ENCODE data around the gene MYOZ2. TPM values are rescaled to one million over a fixed set of nuclear protein-coding genes. Genes with fewer than 3 reads are reported as not detected.
A peak's percentile ranks its signal among the peaks of the same experiment; 100 is the strongest.

MYOZ2 gene
- total RNA-seq, 2 donors from 2014 or later = not detected

GRCh38 chr4:119204916-119205315, 69.3 kb downstream of the MYOZ2 start:
- no peak overlapping the region for H3K27ac Mint-ChIP-seq
- no peaks in the 10 kb centered on the region for H3K36me3 Mint-ChIP-seq (ENCODE audit: low read depth)
- no peak for ATAC-seq (replicated peaks)
- H3K4me3 Mint-ChIP-seq = no peak overlapping the region
- no peaks in the 10 kb centered on the region for H3K27me3 Mint-ChIP-seq
- peaks cover 5% of the 10 kb centered on the region for H3K9me3 Mint-ChIP-seq
- peaks cover 18% of the 10 kb centered on the region for H3K4me1 Mint-ChIP-seq

- Mint-ChIP-seq H3K27me3 (no peaks in the 10 kb centered on the region), H3K4me1 (peaks cover 20% of the 10 kb centered on the region), H3K9me3 (peaks cover 5% of the 10 kb centered on the region), H3K4me3 (no peak overlapping the region), H3K36me3 (ENCODE audit: low read depth) (no peaks in the 10 kb centered on the region), H3K27ac (no peak overlapping the region)
- no peak for ATAC-seq (replicated peaks)
Measured at GRCh38 chr4:119205690-119206089, 70.1 kb downstream of the MYOZ2 start.

- Mint-ChIP-seq H3K36me3 (ENCODE audit: low read depth) (no peaks in the 10 kb centered on the region), H3K27me3 (no peaks in the 10 kb centered on the region), H3K27ac (no peak overlapping the region), H3K9me3 (peaks cover 5% of the 10 kb centered on the region), H3K4me3 (no peak overlapping the region), H3K4me1 (peaks cover 25% of the 10 kb centered on the region)
- no peak for ATAC-seq (replicated peaks)
Measured at GRCh38 chr4:119206178-119206577, 70.5 kb downstream of the MYOZ2 start.

- ATAC-seq (replicated peaks) = no peak
- peaks cover 1% of the 10 kb centered on the region for H3K36me3 Mint-ChIP-seq (ENCODE audit: low read depth)
- H3K27me3 Mint-ChIP-seq = no peaks in the 10 kb centered on the region
- no peak overlapping the region for H3K27ac Mint-ChIP-seq
- peaks cover under 1% of the 10 kb centered on the region for H3K9me3 Mint-ChIP-seq
- H3K4me3 Mint-ChIP-seq = no peak overlapping the region
- peaks cover 26% of the 10 kb centered on the region for H3K4me1 Mint-ChIP-seq
Measured at GRCh38 chr4:119207051-119207450, 71.4 kb downstream of the MYOZ2 start.

- Mint-ChIP-seq H3K27me3 (no peaks in the 10 kb centered on the region), H3K4me1 (peaks cover 26% of the 10 kb centered on the region), H3K27ac (peak overlapping the region; percentile 77), H3K4me3 (peak overlapping the region; percentile 54), H3K9me3 (no peaks in the 10 kb centered on the region), H3K36me3 (ENCODE audit: low read depth) (peaks cover 13% of the 10 kb centered on the region)
- peak; percentile 54 for ATAC-seq (replicated peaks)
Measured at GRCh38 chr4:119209077-119209476, 73.4 kb downstream of the MYOZ2 start.

GRCh38 chr4:119209586-119209985, 74.0 kb downstream of the MYOZ2 start:
- peaks cover 13% of the 10 kb centered on the region for H3K36me3 Mint-ChIP-seq (ENCODE audit: low read depth)
- H3K4me1 Mint-ChIP-seq = peaks cover 26% of the 10 kb centered on the region
- H3K4me3 Mint-ChIP-seq = peak overlapping the region; percentile 54
- H3K27ac Mint-ChIP-seq = peak overlapping the region; percentile 77
- no peak for ATAC-seq (replicated peaks)
- no peaks in the 10 kb centered on the region for H3K27me3 Mint-ChIP-seq
- no peaks in the 10 kb centered on the region for H3K9me3 Mint-ChIP-seq

- Mint-ChIP-seq H3K27me3 (no peaks in the 10 kb centered on the region), H3K36me3 (ENCODE audit: low read depth) (peaks cover 13% of the 10 kb centered on the region), H3K27ac (peak overlapping the region; percentile 99), H3K9me3 (no peaks in the 10 kb centered on the region), H3K4me3 (peak overlapping the region; percentile 96), H3K4me1 (peaks cover 30% of the 10 kb centered on the region)
- no peak for ATAC-seq (replicated peaks)
Measured at GRCh38 chr4:119210775-119211174, 75.1 kb downstream of the MYOZ2 start.

GRCh38 chr4:119211867-119212233, 76.2 kb downstream of the MYOZ2 start:
- peak; percentile 8 for ATAC-seq (replicated peaks)
- peak overlapping the region; percentile 96 for H3K4me3 Mint-ChIP-seq
- peaks cover 23% of the 10 kb centered on the region for H3K36me3 Mint-ChIP-seq (ENCODE audit: low read depth)
- H3K4me1 Mint-ChIP-seq = peaks cover 30% of the 10 kb centered on the region
- H3K27ac Mint-ChIP-seq = peak overlapping the region; percentile 99
- no peaks in the 10 kb centered on the region for H3K9me3 Mint-ChIP-seq
- H3K27me3 Mint-ChIP-seq = no peaks in the 10 kb centered on the region

- Mint-ChIP-seq H3K4me1 (peaks cover 30% of the 10 kb centered on the region), H3K9me3 (no peaks in the 10 kb centered on the region), H3K27ac (peak within 1 kb of the TSS; percentile 99), H3K4me3 (peak within 1 kb of the TSS; percentile 96), H3K36me3 (ENCODE audit: low read depth) (peaks cover 28% of the 10 kb centered on the region), H3K27me3 (no peaks in the 10 kb centered on the region)
- peak; percentile 91 for ATAC-seq (replicated peaks)
Measured at GRCh38 chr4:119212234-119212963, 76.8 kb downstream of the MYOZ2 start, which contains the start of gene USP53. TSS of gene USP53 (plus strand) at chr4:119212713. CDS start at chr4:119239760, 27,047 bp downstream.

- peaks cover 34% of the 10 kb centered on the region for H3K4me1 Mint-ChIP-seq
Measured at GRCh38 chr4:119212964-119213606, 77.5 kb downstream of the MYOZ2 start.

GRCh38 chr4:119218093-119218492, 82.5 kb downstream of the MYOZ2 start:
- H3K4me3 Mint-ChIP-seq = no peak overlapping the region
- no peak for ATAC-seq (replicated peaks)
- H3K4me1 Mint-ChIP-seq = peaks cover 21% of the 10 kb centered on the region
- no peaks in the 10 kb centered on the region for H3K27me3 Mint-ChIP-seq
- H3K9me3 Mint-ChIP-seq = no peaks in the 10 kb centered on the region
- H3K27ac Mint-ChIP-seq = no peak overlapping the region
- peaks cover 62% of the 10 kb centered on the region for H3K36me3 Mint-ChIP-seq (ENCODE audit: low read depth)

More at GRCh38 chr4:119212964-119213606, 77.5 kb downstream of the MYOZ2 start:
- ATAC-seq (replicated peaks) = peak; percentile 66
- no peaks in the 10 kb centered on the region for H3K9me3 Mint-ChIP-seq
- H3K4me3 Mint-ChIP-seq = peak overlapping the region; percentile 96
- peaks cover 35% of the 10 kb centered on the region for H3K36me3 Mint-ChIP-seq (ENCODE audit: low read depth)
- no peaks in the 10 kb centered on the region for H3K27me3 Mint-ChIP-seq
- H3K27ac Mint-ChIP-seq = peak overlapping the region; percentile 99

GRCh38 chr4:119221412-119221811, 85.8 kb downstream of the MYOZ2 start:
- Mint-ChIP-seq H3K27me3 (no peaks in the 10 kb centered on the region), H3K36me3 (ENCODE audit: low read depth) (peaks cover 75% of the 10 kb centered on the region), H3K4me3 (no peak overlapping the region), H3K4me1 (peaks cover 25% of the 10 kb centered on the region), H3K27ac (no peak overlapping the region), H3K9me3 (peaks cover 4% of the 10 kb centered on the region)
- ATAC-seq (replicated peaks) = no peak

- Mint-ChIP-seq H3K36me3 (ENCODE audit: low read depth) (peaks cover 29% of the 10 kb centered on the region), H3K4me1 (peaks cover 20% of the 10 kb centered on the region), H3K4me3 (no peak overlapping the region), H3K27me3 (no peaks in the 10 kb centered on the region), H3K9me3 (peaks cover 4% of the 10 kb centered on the region), H3K27ac (no peak overlapping the region)
- ATAC-seq (replicated peaks) = peak; percentile 46
Measured at GRCh38 chr4:119227690-119228089, 92.1 kb downstream of the MYOZ2 start.

GRCh38 chr4:119228406-119228805, 92.8 kb downstream of the MYOZ2 start:
- H3K27me3 Mint-ChIP-seq = no peaks in the 10 kb centered on the region
- H3K4me3 Mint-ChIP-seq = no peak overlapping the region
- peaks cover 23% of the 10 kb centered on the region for H3K36me3 Mint-ChIP-seq (ENCODE audit: low read depth)
- H3K4me1 Mint-ChIP-seq = peaks cover 19% of the 10 kb centered on the region
- ATAC-seq (replicated peaks) = no peak
- no peak overlapping the region for H3K27ac Mint-ChIP-seq
- peaks cover 4% of the 10 kb centered on the region for H3K9me3 Mint-ChIP-seq

Measured in activated T-helper 17 cell treated with anti-CD3 and anti-CD28 coated beads, Interleukin-2, amount 50 U/mL, for 72 hours (primary cell).